HuH-7.5 (cell line): ENCODE results near the gene BRCA2.

Experiments used
- DNase-seq: peaks from one replicate; pipeline ENCODE4 v3.0.0; 2011; ENCODE audit warnings: low spot score

BRCA2 gene, protein sequence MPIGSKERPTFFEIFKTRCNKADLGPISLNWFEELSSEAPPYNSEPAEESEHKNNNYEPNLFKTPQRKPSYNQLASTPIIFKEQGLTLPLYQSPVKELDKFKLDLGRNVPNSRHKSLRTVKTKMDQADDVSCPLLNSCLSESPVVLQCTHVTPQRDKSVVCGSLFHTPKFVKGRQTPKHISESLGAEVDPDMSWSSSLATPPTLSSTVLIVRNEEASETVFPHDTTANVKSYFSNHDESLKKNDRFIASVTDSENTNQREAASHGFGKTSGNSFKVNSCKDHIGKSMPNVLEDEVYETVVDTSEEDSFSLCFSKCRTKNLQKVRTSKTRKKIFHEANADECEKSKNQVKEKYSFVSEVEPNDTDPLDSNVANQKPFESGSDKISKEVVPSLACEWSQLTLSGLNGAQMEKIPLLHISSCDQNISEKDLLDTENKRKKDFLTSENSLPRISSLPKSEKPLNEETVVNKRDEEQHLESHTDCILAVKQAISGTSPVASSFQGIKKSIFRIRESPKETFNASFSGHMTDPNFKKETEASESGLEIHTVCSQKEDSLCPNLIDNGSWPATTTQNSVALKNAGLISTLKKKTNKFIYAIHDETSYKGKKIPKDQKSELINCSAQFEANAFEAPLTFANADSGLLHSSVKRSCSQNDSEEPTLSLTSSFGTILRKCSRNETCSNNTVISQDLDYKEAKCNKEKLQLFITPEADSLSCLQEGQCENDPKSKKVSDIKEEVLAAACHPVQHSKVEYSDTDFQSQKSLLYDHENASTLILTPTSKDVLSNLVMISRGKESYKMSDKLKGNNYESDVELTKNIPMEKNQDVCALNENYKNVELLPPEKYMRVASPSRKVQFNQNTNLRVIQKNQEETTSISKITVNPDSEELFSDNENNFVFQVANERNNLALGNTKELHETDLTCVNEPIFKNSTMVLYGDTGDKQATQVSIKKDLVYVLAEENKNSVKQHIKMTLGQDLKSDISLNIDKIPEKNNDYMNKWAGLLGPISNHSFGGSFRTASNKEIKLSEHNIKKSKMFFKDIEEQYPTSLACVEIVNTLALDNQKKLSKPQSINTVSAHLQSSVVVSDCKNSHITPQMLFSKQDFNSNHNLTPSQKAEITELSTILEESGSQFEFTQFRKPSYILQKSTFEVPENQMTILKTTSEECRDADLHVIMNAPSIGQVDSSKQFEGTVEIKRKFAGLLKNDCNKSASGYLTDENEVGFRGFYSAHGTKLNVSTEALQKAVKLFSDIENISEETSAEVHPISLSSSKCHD (N-terminal part only)

DNA sequence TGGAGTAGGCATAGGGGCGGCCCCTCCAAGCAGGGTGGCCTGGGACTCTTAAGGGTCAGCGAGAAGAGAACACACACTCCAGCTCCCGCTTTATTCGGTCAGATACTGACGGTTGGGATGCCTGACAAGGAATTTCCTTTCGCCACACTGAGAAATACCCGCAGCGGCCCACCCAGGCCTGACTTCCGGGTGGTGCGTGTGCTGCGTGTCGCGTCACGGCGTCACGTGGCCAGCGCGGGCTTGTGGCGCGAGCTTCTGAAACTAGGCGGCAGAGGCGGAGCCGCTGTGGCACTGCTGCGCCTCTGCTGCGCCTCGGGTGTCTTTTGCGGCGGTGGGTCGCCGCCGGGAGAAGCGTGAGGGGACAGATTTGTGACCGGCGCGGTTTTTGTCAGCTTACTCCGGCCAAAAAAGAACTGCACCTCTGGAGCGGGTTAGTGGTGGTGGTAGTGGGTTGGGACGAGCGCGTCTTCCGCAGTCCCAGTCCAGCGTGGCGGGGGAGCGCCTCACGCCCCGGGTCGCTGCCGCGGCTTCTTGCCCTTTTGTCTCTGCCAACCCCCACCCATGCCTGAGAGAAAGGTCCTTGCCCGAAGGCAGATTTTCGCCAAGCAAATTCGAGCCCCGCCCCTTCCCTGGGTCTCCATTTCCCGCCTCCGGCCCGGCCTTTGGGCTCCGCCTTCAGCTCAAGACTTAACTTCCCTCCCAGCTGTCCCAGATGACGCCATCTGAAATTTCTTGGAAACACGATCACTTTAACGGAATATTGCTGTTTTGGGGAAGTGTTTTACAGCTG lies at the start of gene BRCA2, which contains the start of gene ZAR1L:
BRCA2 (plus strand) TSS at position 271 of the 790 bp plus-strand sequence. CDS start 953 bp downstream, outside the sequence.
ZAR1L (minus strand) TSS at position 126 of the 790 bp plus-strand sequence. CDS start 3,438 bp downstream, outside the sequence.
- peak; percentile 52 for DNase-seq

DNA sequence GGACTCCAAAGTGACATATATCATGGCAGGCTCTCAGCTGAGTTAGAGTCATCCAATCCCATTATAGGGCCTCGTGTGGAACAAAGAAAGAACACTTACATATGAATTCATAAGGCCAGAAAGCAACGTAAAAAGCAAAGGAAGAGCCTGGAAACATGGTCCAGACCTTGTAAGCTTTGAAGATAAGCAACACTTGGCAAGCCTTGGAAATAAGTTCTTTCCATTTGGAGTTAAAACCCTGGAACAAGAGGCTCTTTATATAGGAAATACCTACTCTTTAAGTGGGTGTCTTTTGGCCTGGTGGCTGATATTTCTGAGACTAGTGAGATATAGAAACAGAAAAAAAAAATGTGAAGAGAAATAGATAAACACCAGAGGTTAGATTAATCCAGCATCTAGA lies 49.6 kb upstream of the BRCA2 start:
- DNase-seq, result no peak

DNA sequence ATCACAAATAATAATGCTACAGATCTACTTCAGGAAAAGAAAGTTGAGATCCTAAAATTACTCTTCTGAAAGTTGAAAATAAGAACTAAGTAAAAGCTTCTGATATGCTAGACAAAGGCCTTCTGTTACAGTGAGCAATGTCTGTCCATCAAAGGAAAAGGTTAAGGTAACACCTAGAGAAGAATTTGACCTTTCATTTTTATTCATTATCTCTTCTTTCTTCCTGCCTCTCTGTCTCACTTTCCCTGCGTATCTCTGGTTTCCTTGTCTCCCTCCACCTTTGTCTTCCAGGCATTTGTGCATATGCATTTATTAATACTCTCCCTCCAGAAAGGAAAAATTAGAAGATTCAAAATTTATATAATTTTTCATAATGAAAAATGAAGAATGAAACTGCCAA lies 49.2 kb upstream of the BRCA2 start:
- DNase-seq, result no peak

DNA sequence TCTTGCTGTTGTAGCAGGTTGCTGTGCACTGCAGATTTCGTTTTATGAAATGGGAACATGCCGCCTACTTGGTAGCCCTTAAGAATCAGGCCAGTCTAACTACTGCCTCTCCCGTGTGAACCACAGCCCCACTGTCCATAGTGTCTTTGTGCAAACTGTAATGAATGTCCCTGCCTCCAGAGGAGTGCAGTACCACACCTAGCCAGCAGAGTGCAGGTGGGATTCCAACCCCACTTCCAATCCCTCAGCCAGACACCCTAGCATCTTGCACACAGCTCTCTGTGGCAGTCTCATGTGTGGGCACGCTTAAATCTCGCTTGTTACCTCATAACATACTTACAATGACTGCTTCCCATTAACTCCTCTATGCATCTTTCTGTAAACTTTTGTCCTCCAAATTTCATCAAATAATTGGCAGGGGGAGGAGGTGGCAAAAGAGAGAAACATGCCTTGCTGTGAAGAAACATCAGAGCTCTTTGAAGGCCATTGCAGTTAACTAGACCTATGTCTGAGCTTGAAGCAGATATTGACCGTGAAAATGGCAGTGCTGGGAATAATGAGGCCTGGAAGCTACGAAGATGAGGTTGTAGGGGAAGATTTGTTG lies 47.4 kb upstream of the BRCA2 start:
- DNase-seq, result peak; percentile 50

- no peak for DNase-seq
These were observed 43.2 kb upstream of the BRCA2 start for GRCh38 chr13:32272021-32272683.

DNA sequence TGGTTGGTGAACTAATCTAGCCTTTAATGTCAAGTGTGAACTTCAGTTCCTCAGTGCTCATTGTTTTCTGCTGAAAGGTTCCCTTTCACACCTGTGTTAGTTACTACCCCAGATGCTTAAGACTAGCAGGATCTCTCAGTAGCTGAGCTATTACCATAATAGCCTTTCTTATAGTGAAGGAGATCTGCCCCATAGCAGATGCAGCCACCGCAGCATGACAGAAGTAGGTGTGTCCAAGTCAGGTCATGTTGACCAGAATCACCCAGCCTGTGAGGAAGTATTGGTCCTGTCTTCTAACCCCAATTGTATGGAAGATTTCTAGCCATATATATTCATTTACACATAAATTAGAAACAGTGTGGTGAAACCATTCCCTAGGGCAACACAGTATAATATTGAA lies 37.5 kb upstream of the BRCA2 start:
- DNase-seq, result no peak

GRCh38 chr13:32278426-32278825 lies 36.9 kb upstream of the BRCA2 start:
- no peak for DNase-seq

GRCh38 chr13:32281096-32281495 lies 34.2 kb upstream of the BRCA2 start:
- DNase-seq, result no peak

- DNase-seq, result no peak
These were observed 33.1 kb upstream of the BRCA2 start for GRCh38 chr13:32282096-32282711.

- DNase-seq, result no peak
These were observed 30.2 kb upstream of the BRCA2 start for GRCh38 chr13:32284927-32285632.

GRCh38 chr13:32285633-32285965 lies 29.7 kb upstream of the BRCA2 start:
- no peak for DNase-seq

DNA sequence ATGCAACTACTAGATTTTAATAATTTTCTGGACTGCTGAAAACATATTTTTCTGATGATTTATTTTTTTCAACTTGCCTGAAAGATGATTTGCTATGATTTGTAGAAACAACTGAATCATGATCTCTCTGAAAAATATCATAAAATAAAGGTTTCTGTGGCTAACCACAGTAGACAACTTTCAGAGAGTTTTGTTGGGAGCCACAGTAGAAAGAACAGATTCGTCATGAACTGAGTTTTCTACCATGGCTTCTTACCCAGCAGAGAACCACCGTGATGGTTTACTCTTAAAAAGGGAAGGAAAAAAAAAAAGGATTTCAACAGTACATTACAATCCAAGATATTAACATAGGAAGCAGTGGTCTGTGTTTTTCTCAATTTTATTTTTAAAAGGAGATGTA lies 18.1 kb upstream of the BRCA2 start:
- DNase-seq, result no peak

DNA sequence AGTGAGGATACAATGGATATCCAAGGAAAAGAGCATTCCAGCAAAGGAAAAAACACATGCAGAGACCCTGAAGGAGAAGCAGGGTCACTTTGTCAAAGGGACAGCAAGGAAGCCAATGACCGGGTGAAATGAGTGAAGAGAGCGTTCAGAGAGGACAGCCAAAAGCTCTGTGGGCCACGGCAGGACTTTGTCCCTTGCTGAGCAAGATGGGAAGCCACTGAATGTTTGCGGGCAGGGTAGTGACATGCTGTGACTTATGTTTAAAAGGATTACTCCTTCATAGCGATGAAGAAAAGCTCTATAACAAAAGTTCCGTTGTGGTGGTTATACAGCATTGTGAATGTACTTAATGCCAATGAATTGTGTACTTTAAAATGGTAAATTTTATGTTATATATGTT lies 16.6 kb upstream of the BRCA2 start:
- DNase-seq, result no peak

DNA sequence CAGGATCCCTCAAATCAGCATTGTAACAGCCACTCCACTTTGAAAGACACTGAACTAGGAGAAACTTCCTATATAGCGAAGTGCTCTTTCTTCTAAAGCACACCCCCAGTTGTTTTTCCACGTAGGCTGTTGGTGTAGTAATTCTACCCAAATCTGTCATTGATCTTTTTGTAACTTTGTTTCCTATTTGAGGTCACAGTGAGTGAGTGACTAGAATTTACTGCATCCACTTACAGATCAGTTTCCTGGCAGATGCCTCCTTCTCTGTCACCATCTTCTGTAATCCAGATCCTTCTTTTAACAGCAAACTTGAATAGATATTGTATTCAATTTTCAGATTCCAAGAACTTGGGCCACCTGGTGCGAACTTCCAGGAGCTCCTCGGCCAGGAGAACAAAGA lies 15.4 kb upstream of the BRCA2 start:
- DNase-seq, result no peak

- DNase-seq, result no peak
These were observed 14.9 kb upstream of the BRCA2 start for GRCh38 chr13:32300406-32300805.

- DNase-seq, result no peak
These were observed 14.4 kb upstream of the BRCA2 start for GRCh38 chr13:32300920-32301319.

GRCh38 chr13:32302461-32302860 lies 12.8 kb upstream of the BRCA2 start:
- DNase-seq, result no peak

DNA sequence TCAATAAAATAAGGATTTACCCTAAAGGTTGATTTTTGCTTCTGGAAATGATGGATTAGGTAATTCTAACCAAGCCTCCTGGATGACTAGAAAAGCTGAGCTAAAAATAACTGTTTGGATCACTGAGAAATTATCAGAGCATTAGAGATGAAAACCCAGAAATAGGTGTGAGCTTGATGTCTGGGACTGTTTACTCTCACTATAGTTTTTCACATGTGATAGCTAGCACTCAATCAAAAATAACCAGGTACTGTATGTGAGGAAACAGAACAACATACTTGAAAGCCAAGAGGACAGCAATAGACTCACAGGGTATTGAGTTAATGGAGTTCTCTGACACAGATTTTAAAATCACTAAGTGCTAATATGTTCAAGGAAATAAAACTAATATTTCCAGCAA lies 9.7 kb upstream of the BRCA2 start:
- DNase-seq, result no peak
